Nephron (organoid): ENCODE measurements around the gene TIGD1.

Source experiments
- H3K27ac Mint-ChIP-seq, 3 experiments: 2 replicates each; pipeline ENCODE4 v1.8.0; 2020; ENCODE audit warnings: mixed read lengths in 3 of 3, mild to moderate bottlenecking in 2 of 3, moderate library complexity in 1 of 3
- H3K27me3 Mint-ChIP-seq: 2 replicates; pipeline ENCODE4 v1.8.0; 2021; ENCODE audit warnings: low read depth, mild to moderate bottlenecking, moderate library complexity, mixed read lengths
- H3K36me3 Mint-ChIP-seq: 2 replicates; pipeline ENCODE4 v1.8.0; 2020; ENCODE audit warnings: low read depth, mixed read lengths
- H3K4me1 Mint-ChIP-seq: 2 replicates; pipeline ENCODE4 v1.8.0; 2020; ENCODE audit warnings: mixed read lengths
- H3K4me3 Mint-ChIP-seq, 3 experiments: 2 replicates each; pipeline ENCODE4 v1.8.0; 2020; ENCODE audit warnings: mild to moderate bottlenecking in 3 of 3, mixed read lengths in 3 of 3, moderate library complexity in 2 of 3
- H3K9me3 Mint-ChIP-seq: 2 replicates; pipeline ENCODE4 v1.8.0; 2020; ENCODE audit warnings: mixed read lengths
- CTCF ChIP-seq, 3 experiments: fragments of 200-600 bp; sonication (generic); IDR thresholded peaks; one replicate each; pipeline ENCODE4 v1.5.0; 2021; ENCODE audit warnings: antibody characterized with exemption in 3 of 3; ENCODE audit not compliant: unreplicated experiment in 3 of 3

TIGD1 gene

GRCh38 chr2:232525199-232525598, 25.2 kb downstream of the TIGD1 start:
- no peak overlapping the region for H3K4me3 Mint-ChIP-seq
- no peak for TF ChIP-seq CTCF (IDR thresholded peaks at IDR 0.05; ENCODE audit: unreplicated experiment in 3 of 3)
- H3K27me3 Mint-ChIP-seq = peaks cover 54% of the 10 kb centered on the region
- H3K36me3 Mint-ChIP-seq = no peaks in the 10 kb centered on the region
- no peak overlapping the region for H3K27ac Mint-ChIP-seq
- H3K9me3 Mint-ChIP-seq = no peaks in the 10 kb centered on the region
- peaks cover 33% of the 10 kb centered on the region for H3K4me1 Mint-ChIP-seq

DNA sequence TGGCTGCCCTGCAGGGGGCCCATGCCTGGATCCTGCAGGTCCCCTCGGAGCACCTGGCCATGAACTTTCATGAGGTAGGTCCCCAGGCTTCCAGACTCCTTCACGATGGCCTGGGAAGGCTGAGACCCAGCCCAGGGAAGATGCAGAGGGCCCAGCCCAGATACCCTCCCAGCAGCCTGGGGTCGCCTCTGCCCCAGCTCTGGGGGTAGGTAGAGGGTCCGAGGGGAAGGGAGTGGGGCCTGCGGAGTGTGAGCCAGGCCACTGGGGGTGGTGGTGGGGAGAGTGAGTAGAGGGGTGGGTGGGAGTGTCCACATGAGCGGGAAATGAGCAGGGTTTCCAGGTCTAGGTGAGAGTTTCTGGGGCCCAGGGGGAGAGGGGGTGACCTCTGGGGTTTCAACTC, 25.6 kb downstream of the TIGD1 start:
- Mint-ChIP-seq H3K4me3 (peak overlapping the region in 1 of 3 experiments; percentile 73), H3K9me3 (no peaks in the 10 kb centered on the region), H3K36me3 (no peaks in the 10 kb centered on the region), H3K4me1 (peaks cover 33% of the 10 kb centered on the region), H3K27me3 (peaks cover 56% of the 10 kb centered on the region), H3K27ac (no peak overlapping the region)
- no peak for TF ChIP-seq CTCF (IDR thresholded peaks at IDR 0.05; ENCODE audit: unreplicated experiment in 3 of 3)

- Mint-ChIP-seq H3K4me1 (peaks cover 33% of the 10 kb centered on the region), H3K9me3 (no peaks in the 10 kb centered on the region), H3K4me3 (peak overlapping the region; percentile 66 to 73 (median 71)), H3K27ac (peak overlapping the region in 2 of 3 experiments; percentile 28 to 52), H3K36me3 (no peaks in the 10 kb centered on the region), H3K27me3 (peaks cover 62% of the 10 kb centered on the region)
- peak; percentile 17 to 39 (median 32) for TF ChIP-seq CTCF (IDR thresholded peaks at IDR 0.05; ENCODE audit: unreplicated experiment in 3 of 3)
Measured at GRCh38 chr2:232523682-232524597, 26.4 kb downstream of the TIGD1 start.

- Mint-ChIP-seq H3K27me3 (peaks cover 62% of the 10 kb centered on the region), H3K27ac (no peak overlapping the region), H3K4me3 (peak overlapping the region in 1 of 3 experiments; percentile 50), H3K9me3 (no peaks in the 10 kb centered on the region), H3K36me3 (no peaks in the 10 kb centered on the region), H3K4me1 (peaks cover 32% of the 10 kb centered on the region)
- TF ChIP-seq CTCF (IDR thresholded peaks at IDR 0.05; ENCODE audit: unreplicated experiment in 3 of 3) = no peak
Measured at GRCh38 chr2:232523402-232523681, 27.0 kb downstream of the TIGD1 start.

GRCh38 chr2:232522623-232523401, 27.5 kb downstream of the TIGD1 start:
- H3K36me3 Mint-ChIP-seq = no peaks in the 10 kb centered on the region
- H3K4me3 Mint-ChIP-seq = peak overlapping the region in 2 of 3 experiments; percentile 30 to 50
- no peak for TF ChIP-seq CTCF (IDR thresholded peaks at IDR 0.05; ENCODE audit: unreplicated experiment in 3 of 3)
- no peaks in the 10 kb centered on the region for H3K9me3 Mint-ChIP-seq
- H3K27me3 Mint-ChIP-seq = peaks cover 65% of the 10 kb centered on the region
- H3K27ac Mint-ChIP-seq = no peak overlapping the region
- H3K4me1 Mint-ChIP-seq = peaks cover 28% of the 10 kb centered on the region
